A204.1 (cell line): ENCODE results near the gene RAD9A.
"Not testable (repeated sequence)": the region's sequence is repeated elsewhere in the genome, so short reads cannot be mapped to it uniquely, and the experiment has no call there.

Source experiments
- FAIRE-seq: peaks from 2 replicates; lab custom pipeline; 2012; peaks lifted over from hg19 to GRCh38; lab: Jason Lieb, UNC

The RAD9A gene

GRCh38 chr11:67397536-67397935, 5.8 kb downstream of the RAD9A start:
- no peak for FAIRE-seq

- FAIRE-seq = no peak
Measured at GRCh38 chr11:67397986-67398660, 6.3 kb downstream of the RAD9A start.

- FAIRE-seq = no peak
Measured at GRCh38 chr11:67398661-67399563, 7.1 kb downstream of the RAD9A start.

- FAIRE-seq = no peak
Measured at GRCh38 chr11:67400251-67400941, 8.6 kb downstream of the RAD9A start.

GRCh38 chr11:67400942-67401494, 9.2 kb downstream of the RAD9A start:
- no peak for FAIRE-seq

- no peak for FAIRE-seq
Measured at GRCh38 chr11:67401495-67402191, 9.9 kb downstream of the RAD9A start, which contains the start of gene PPP1CA. Gene PPP1CA, minus strand, starts transcription at chr11:67401858. Its CDS starts 76 bp downstream, at chr11:67401782.

- FAIRE-seq = not testable (repeated sequence)
Measured at GRCh38 chr11:67402192-67402839, 10.5 kb downstream of the RAD9A start.

- FAIRE-seq = not testable (repeated sequence)
Measured at GRCh38 chr11:67403085-67403484, 11.3 kb downstream of the RAD9A start.

- no peak for FAIRE-seq
Measured at GRCh38 chr11:67404515-67405195, 12.9 kb downstream of the RAD9A start.

GRCh38 chr11:67405196-67405567, 13.4 kb downstream of the RAD9A start:
- FAIRE-seq = no peak

- no peak for FAIRE-seq
Measured at GRCh38 chr11:67405688-67406339, 14.0 kb downstream of the RAD9A start.

- no peak for FAIRE-seq
Measured at GRCh38 chr11:67406420-67406968, 14.7 kb downstream of the RAD9A start.

GRCh38 chr11:67406969-67407687, 15.3 kb downstream of the RAD9A start:
- no peak for FAIRE-seq

- FAIRE-seq = no peak
Measured at GRCh38 chr11:67407688-67408163, 15.9 kb downstream of the RAD9A start.

- FAIRE-seq = no peak
Measured at GRCh38 chr11:67408437-67409200, 16.8 kb downstream of the RAD9A start.

GRCh38 chr11:67409261-67409666, 17.5 kb downstream of the RAD9A start:
- FAIRE-seq = no peak

- no peak for FAIRE-seq
Measured at GRCh38 chr11:67409781-67410368, 18.1 kb downstream of the RAD9A start.

GRCh38 chr11:67410369-67410831, 18.6 kb downstream of the RAD9A start:
- FAIRE-seq = no peak
